SK-N-SH treated with all-trans-retinoic acid at 6 μM for 48 hours (cell line): Measurements from ENCODE around the gene TNFRSF13B.

ENCODE experiments used
- ATAC-seq: fragments of 200-7000 bp; cut with Tn5 transposase; 3 replicates; pipeline ENCODE4 v1.9.1; 2020; ENCODE audit warnings: mild to moderate bottlenecking, moderate library complexity
- ARNTL ChIP-seq: fragments of 450-650 bp; formaldehyde crosslinking; IDR thresholded peaks from 2 replicates; pipeline ENCODE4 v1.5.0; 2020; ENCODE audit warnings: low read depth, mild to moderate bottlenecking, moderate library complexity, borderline replicate concordance
- BACH2 ChIP-seq: fragments of 250-450 bp; sonication (Bioruptor Pico); IDR thresholded peaks from 2 replicates; pipeline ENCODE4 v1.9.0; 2021; ENCODE audit warnings: mild to moderate bottlenecking, borderline replicate concordance
- CSDC2 ChIP-seq: fragments of 250-450 bp; sonication (Bioruptor Pico); IDR thresholded peaks from 2 replicates; pipeline ENCODE4 v1.5.0; 2020; ENCODE audit warnings: mild to moderate bottlenecking, moderate library complexity
- CSRNP3 ChIP-seq: fragments of 250-450 bp; sonication (Bioruptor Pico); IDR thresholded peaks from 2 replicates; pipeline ENCODE4 v1.5.1; 2021; ENCODE audit warnings: mild to moderate bottlenecking, moderate library complexity
- ESRRG ChIP-seq: fragments of 250-450 bp; sonication (Bioruptor Pico); IDR thresholded peaks from 2 replicates; pipeline ENCODE4 v1.6.1; 2021; ENCODE audit warnings: mild to moderate bottlenecking
- GLIS3 ChIP-seq: fragments of 250-450 bp; sonication (Bioruptor Pico); IDR thresholded peaks from 2 replicates; pipeline ENCODE4 v1.5.0; 2020; ENCODE audit warnings: mild to moderate bottlenecking, moderate library complexity
- OSR1 ChIP-seq: fragments of 250-450 bp; sonication (Bioruptor Pico); IDR thresholded peaks from 2 replicates; pipeline ENCODE4 v1.8.0; 2022; ENCODE audit warnings: moderate library complexity, mild to moderate bottlenecking, inconsistent platforms
- PATZ1 ChIP-seq: fragments of 250-450 bp; sonication (Bioruptor Pico); IDR thresholded peaks from 2 replicates; pipeline ENCODE4 v1.8.0; 2020; ENCODE audit warnings: mild to moderate bottlenecking, moderate library complexity, borderline replicate concordance
- POU6F1 ChIP-seq: fragments of 250-450 bp; sonication (Bioruptor Pico); IDR thresholded peaks from 2 replicates; pipeline ENCODE4 v1.8.0; 2021; ENCODE audit warnings: low read depth, mild to moderate bottlenecking, moderate library complexity, borderline replicate concordance
- PPARA ChIP-seq: fragments of 250-450 bp; sonication (Bioruptor Pico); IDR thresholded peaks from 2 replicates; pipeline ENCODE4 v1.5.0; 2020; ENCODE audit warnings: mild to moderate bottlenecking, borderline replicate concordance
- SNAI2 ChIP-seq: fragments of 250-450 bp; sonication (Bioruptor Pico); IDR thresholded peaks from 2 replicates; pipeline ENCODE4 v1.5.0; 2020; ENCODE audit warnings: mild to moderate bottlenecking, moderate library complexity
- TCF4 ChIP-seq: fragments of 250-450 bp; sonication (Bioruptor Pico); IDR thresholded peaks from 2 replicates; pipeline ENCODE4 v1.8.0; 2021; ENCODE audit warnings: mild to moderate bottlenecking, moderate library complexity, borderline replicate concordance
- TOX ChIP-seq: fragments of 250-450 bp; sonication (Bioruptor Pico); IDR thresholded peaks from 2 replicates; pipeline ENCODE4 v1.8.0; 2021; ENCODE audit warnings: mild to moderate bottlenecking, moderate library complexity, borderline replicate concordance
- ZC3H10 ChIP-seq: fragments of 250-450 bp; sonication (Bioruptor Pico); IDR thresholded peaks from 2 replicates; pipeline ENCODE4 v1.5.1; 2021; ENCODE audit warnings: mild to moderate bottlenecking, moderate library complexity
- ZFP3 ChIP-seq: fragments of 250-450 bp; sonication (Bioruptor Pico); IDR thresholded peaks from 2 replicates; pipeline ENCODE4 v1.5.0; 2020; ENCODE audit warnings: mild to moderate bottlenecking, moderate library complexity
- ZFP30 ChIP-seq: fragments of 450-650 bp; formaldehyde crosslinking; IDR thresholded peaks from 2 replicates; pipeline ENCODE4 v1.5.0; 2022; ENCODE audit warnings: mild to moderate bottlenecking, moderate library complexity
- ZNF565 ChIP-seq: fragments of 450-650 bp; formaldehyde crosslinking; conservative IDR thresholded peaks from 2 replicates; pipeline ENCODE4 v1.5.0; 2020; ENCODE audit warnings: low read depth, mild to moderate bottlenecking, moderate library complexity
- ZNF70 ChIP-seq: fragments of 450-650 bp; formaldehyde crosslinking; IDR thresholded peaks from 2 replicates; pipeline ENCODE4 v1.5.0; 2020; ENCODE audit warnings: mild to moderate bottlenecking, moderate library complexity
- ZNF8 ChIP-seq: fragments of 450-650 bp; formaldehyde crosslinking; IDR thresholded peaks from 2 replicates; pipeline ENCODE4 v1.5.0; 2020; ENCODE audit warnings: mild to moderate bottlenecking, moderate library complexity
- TF ChIP-seq, protein P1 (sequence below): fragments of 250-450 bp; sonication (Bioruptor Pico); IDR thresholded peaks from 2 replicates; pipeline ENCODE4 v1.5.1; 2020; ENCODE audit warnings: low read depth, mild to moderate bottlenecking, moderate library complexity
- TF ChIP-seq, protein P2 (sequence below): fragments of 250-450 bp; sonication (Bioruptor Pico); IDR thresholded peaks from 2 replicates; pipeline ENCODE4 v1.5.0; 2020; ENCODE audit warnings: mild to moderate bottlenecking, moderate library complexity

The TNFRSF13B gene

DNA sequence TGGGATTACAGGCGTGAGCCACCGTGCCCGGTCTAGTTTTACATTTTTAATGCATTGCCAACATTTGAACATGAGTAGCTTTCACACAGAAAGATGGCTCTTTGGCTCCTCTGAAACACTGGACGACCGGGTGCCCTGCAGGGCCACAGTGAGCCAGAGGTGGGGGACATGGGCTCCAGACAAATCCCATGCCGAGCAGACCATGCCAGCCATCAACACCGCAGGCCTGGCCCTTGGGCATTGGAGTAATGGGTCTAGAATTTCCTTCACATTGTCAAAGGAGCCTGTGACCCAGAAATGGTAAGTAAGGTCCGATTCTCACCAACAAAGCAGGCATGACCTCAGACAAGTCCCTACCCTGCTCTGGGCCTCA, 48.9 kb upstream of the TNFRSF13B start (continued):
- no peak for TF ChIP-seq POU6F1 (CRISPR knock-in tag)
- TF ChIP-seq ZFP3 (CRISPR knock-in tag) = no peak
- no peak for TF ChIP-seq CSDC2 (CRISPR knock-in tag)

- no peak for TF ChIP-seq OSR1
- TF ChIP-seq ZNF70 (CRISPR knock-in tag) = no peak
- no peak for TF ChIP-seq ZFP3 (CRISPR knock-in tag)
- TF ChIP-seq ESRRG (CRISPR knock-in tag) = no peak
- ATAC-seq = no peak
Observed at GRCh38 chr17:17019891-17020456, 48.1 kb upstream of the TNFRSF13B start.

- TF ChIP-seq ZFP3 (CRISPR knock-in tag) (no peak), TCF4 (CRISPR knock-in tag) (no peak), ESRRG (CRISPR knock-in tag) (no peak)
- ATAC-seq = no peak
Observed at GRCh38 chr17:17019430-17019762, 47.5 kb upstream of the TNFRSF13B start.

GRCh38 chr17:17018612-17019429, 46.9 kb upstream of the TNFRSF13B start:
- no peak for ATAC-seq
- no peak for TF ChIP-seq PATZ1 (CRISPR knock-in tag)
- no peak for TF ChIP-seq TCF4 (CRISPR knock-in tag)
- TF ChIP-seq, protein P1, sequence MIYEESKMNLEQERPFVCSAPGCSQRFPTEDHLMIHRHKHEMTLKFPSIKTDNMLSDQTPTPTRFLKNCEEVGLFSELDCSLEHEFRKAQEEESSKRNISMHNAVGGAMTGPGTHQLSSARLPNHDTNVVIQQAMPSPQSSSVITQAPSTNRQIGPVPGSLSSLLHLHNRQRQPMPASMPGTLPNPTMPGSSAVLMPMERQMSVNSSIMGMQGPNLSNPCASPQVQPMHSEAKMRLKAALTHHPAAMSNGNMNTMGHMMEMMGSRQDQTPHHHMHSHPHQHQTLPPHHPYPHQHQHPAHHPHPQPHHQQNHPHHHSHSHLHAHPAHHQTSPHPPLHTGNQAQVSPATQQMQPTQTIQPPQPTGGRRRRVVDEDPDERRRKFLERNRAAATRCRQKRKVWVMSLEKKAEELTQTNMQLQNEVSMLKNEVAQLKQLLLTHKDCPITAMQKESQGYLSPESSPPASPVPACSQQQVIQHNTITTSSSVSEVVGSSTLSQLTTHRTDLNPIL = no peak
- TF ChIP-seq, protein P2, sequence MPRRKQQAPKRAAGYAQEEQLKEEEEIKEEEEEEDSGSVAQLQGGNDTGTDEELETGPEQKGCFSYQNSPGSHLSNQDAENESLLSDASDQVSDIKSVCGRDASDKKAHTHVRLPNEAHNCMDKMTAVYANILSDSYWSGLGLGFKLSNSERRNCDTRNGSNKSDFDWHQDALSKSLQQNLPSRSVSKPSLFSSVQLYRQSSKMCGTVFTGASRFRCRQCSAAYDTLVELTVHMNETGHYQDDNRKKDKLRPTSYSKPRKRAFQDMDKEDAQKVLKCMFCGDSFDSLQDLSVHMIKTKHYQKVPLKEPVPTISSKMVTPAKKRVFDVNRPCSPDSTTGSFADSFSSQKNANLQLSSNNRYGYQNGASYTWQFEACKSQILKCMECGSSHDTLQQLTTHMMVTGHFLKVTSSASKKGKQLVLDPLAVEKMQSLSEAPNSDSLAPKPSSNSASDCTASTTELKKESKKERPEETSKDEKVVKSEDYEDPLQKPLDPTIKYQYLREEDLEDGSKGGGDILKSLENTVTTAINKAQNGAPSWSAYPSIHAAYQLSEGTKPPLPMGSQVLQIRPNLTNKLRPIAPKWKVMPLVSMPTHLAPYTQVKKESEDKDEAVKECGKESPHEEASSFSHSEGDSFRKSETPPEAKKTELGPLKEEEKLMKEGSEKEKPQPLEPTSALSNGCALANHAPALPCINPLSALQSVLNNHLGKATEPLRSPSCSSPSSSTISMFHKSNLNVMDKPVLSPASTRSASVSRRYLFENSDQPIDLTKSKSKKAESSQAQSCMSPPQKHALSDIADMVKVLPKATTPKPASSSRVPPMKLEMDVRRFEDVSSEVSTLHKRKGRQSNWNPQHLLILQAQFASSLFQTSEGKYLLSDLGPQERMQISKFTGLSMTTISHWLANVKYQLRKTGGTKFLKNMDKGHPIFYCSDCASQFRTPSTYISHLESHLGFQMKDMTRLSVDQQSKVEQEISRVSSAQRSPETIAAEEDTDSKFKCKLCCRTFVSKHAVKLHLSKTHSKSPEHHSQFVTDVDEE (CRISPR knock-in tag) = no peak
- TF ChIP-seq TOX (CRISPR knock-in tag) = no peak
- no peak for TF ChIP-seq CSRNP3 (CRISPR knock-in tag)
- no peak for TF ChIP-seq ZNF70 (CRISPR knock-in tag)
- TF ChIP-seq ZNF8 (CRISPR knock-in tag) = no peak
- TF ChIP-seq CSDC2 (CRISPR knock-in tag) = no peak
- TF ChIP-seq PPARA (CRISPR knock-in tag) = no peak
- TF ChIP-seq GLIS3 (CRISPR knock-in tag) = no peak
- TF ChIP-seq ZC3H10 (CRISPR knock-in tag) = no peak
- no peak for TF ChIP-seq ZFP30 (CRISPR knock-in tag)
- no peak for TF ChIP-seq ZFP3 (CRISPR knock-in tag)
- no peak for TF ChIP-seq BACH2
- no peak for TF ChIP-seq SNAI2 (CRISPR knock-in tag)
- TF ChIP-seq ARNTL (CRISPR knock-in tag) = no peak
- no peak for TF ChIP-seq ESRRG (CRISPR knock-in tag)
- TF ChIP-seq ZNF565 (CRISPR knock-in tag) = no peak
- no peak for TF ChIP-seq POU6F1 (CRISPR knock-in tag)
